CD4-positive, alpha-beta T cell treated with Interleukin-6 for 4 hours (primary cell): ENCODE data around the gene NSF.
"Not testable (repeated sequence)": the region's sequence is repeated elsewhere in the genome, so short reads cannot be mapped to it uniquely, and the experiment has no call there.

Experiments
- DNase-seq: peaks from one replicate; pipeline ENCODE4 v3.0.0-alpha.2; 2020; ENCODE audit warnings: mixed read lengths

NSF gene

GRCh38 chr17:46759141-46759540 lies 168.7 kb downstream of the NSF start:
- DNase-seq: no peak

GRCh38 chr17:46763416-46763815 lies 172.9 kb downstream of the NSF start:
- DNase-seq: no peak

- DNase-seq: no peak
Observed at GRCh38 chr17:46764000-46764708, 173.7 kb downstream of the NSF start.

- DNase-seq: no peak
Observed at GRCh38 chr17:46764709-46765401, 174.4 kb downstream of the NSF start.

GRCh38 chr17:46765453-46765852 lies 175.0 kb downstream of the NSF start:
- no peak for DNase-seq

- no peak for DNase-seq
Observed at GRCh38 chr17:46766493-46767491, 176.3 kb downstream of the NSF start.

- no peak for DNase-seq
Observed at GRCh38 chr17:46768540-46768870, 178.0 kb downstream of the NSF start.

GRCh38 chr17:46768896-46769295 lies 178.4 kb downstream of the NSF start:
- DNase-seq: not testable (repeated sequence)

- DNase-seq: no peak
Observed at GRCh38 chr17:46769531-46770438, 179.3 kb downstream of the NSF start.

GRCh38 chr17:46770439-46770817 lies 180.0 kb downstream of the NSF start:
- DNase-seq: no peak

- peak; percentile 14 for DNase-seq
Observed at GRCh38 chr17:46770818-46771560, 180.5 kb downstream of the NSF start.

- peak; percentile 26 for DNase-seq
Observed at GRCh38 chr17:46771561-46772474, 181.3 kb downstream of the NSF start.

GRCh38 chr17:46772475-46773220 lies 182.2 kb downstream of the NSF start:
- no peak for DNase-seq

- DNase-seq: no peak
Observed at GRCh38 chr17:46773221-46773605, 182.7 kb downstream of the NSF start.

GRCh38 chr17:46773676-46774075 lies 183.2 kb downstream of the NSF start:
- no peak for DNase-seq

- no peak for DNase-seq
Observed at GRCh38 chr17:46774108-46774737, 183.8 kb downstream of the NSF start.

- DNase-seq: no peak
Observed at GRCh38 chr17:46776298-46777005, 186.0 kb downstream of the NSF start.
